Activated CD4-positive, CD25-positive, alpha-beta regulatory T cell treated with anti-CD3 and anti-CD28 coated beads, Interleukin-2, amount 50 U/mL, for 24 hours (primary cell): ENCODE measurements around the gene NAP1L5.
A peak's percentile ranks its signal among the peaks of the same experiment; 100 is the strongest.

Experiments used
- ATAC-seq, 2 donors: fragments of 150-1000 bp; cut with Tn5 transposase; one replicate each; pipeline ENCODE4 v1.10.0; 2021; ENCODE audit warnings: mild to moderate bottlenecking in 1 of 2, moderate library complexity in 1 of 2

Gene NAP1L5

DNA sequence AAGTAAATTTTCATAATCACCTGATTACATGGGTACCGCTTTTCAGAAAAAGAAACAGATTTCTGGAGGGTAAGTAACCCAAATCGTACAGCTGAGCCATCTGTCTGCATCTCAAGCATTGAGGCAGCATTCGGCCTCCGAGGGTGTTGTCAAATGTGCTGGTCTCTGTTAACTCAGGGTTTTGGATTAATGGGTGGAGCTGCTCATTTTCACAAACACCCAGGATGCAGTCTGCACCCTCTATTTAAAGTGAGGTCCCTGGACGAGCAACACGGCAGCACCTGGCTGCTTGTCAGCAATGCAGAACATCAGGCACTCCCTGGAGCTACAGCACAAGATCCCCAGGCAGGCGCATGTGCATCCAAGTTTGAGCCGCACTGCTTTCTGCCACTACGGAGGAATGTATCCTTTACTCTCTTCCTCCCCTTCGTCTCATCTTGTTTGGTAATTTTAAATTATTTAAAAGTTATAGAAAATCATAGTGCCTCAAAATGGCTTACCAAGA, 24.7 kb upstream of the NAP1L5 start:
- no peak for ATAC-seq

DNA sequence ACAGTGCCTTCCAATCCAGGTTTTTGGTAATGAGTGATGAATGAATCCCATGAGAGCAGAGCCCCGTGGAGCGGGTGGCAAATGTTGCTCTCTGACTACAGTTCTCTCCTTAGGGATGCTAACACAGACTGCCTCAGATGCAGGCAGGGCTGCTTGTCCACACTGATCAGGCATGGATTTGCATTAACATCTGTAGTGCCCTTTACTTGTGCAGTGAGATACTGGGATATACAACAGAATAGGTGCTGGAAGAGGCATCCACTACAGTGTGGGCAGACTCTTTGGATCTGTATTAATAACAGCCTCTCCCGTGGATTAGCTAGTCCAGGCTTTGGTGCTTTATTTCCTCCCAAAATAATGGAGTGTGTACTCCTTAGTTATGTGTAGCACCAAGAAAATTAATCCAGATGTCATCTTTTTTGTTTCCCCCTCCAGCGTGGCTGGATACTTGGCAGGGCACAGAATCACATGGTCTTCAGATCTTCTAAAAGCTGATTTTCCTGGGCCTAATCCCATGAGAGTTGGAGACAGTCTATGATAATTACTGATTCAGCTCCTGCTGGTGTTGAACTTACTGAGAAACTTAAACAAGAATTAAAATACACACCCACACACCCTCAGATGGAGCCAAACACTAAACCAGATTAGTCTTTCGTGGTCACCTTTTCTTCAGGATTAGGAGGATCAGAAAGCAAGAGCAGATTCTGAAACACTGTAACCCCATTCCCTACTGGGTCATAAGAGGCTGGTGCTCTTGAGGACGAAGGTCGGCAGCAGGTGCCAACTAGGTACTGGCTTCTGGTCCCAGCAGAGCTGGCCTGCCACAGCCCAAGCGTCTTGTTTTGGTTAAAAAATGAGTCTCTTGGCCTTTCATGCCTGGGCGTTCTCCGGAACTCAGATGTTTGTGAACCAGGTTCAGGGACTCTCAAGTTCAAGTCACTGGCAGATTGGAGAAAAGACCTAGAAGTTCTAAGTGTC, 23.1 kb upstream of the NAP1L5 start:
- no peak for ATAC-seq

DNA sequence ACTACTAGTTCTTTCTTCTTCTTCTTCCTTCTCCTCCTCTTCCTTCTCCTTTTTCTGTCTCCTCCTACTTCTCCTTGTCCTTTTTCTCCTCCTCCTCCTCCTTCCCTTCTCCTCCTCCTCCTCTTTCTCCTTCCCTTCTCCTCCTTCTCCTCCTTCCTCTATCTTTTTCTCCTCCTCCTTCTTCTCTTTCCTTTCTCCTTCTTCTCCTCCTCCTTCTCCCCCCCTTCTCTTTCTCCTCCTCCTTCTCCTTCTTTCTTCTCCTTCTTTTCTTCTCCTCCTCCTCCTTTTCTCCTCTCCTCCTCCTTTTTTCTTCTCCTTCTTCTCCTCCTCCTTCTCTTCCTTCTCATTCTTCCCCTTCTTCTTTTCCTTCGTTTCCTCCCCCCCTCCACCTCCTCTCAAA, 21.8 kb upstream of the NAP1L5 start:
- ATAC-seq = no peak

DNA sequence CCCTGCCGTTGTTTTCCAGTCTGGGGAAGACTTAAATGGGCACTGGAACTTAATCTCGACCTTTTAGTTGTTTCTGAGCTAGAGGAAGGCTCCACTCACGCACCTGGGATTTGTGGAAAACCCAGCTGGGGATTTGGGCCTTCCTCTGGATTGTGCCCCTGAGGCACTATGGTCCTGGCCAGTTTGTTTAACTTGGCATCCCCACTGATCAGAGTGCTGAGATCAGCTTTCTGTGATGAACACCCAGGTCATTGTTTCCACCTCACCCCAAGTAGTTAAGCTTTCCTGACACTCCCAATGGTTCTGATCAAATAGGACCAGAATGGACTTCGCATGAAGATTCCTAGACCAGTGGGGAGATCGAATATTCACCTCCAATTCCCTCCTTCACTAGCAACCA, 20.5 kb upstream of the NAP1L5 start:
- ATAC-seq = no peak

DNA sequence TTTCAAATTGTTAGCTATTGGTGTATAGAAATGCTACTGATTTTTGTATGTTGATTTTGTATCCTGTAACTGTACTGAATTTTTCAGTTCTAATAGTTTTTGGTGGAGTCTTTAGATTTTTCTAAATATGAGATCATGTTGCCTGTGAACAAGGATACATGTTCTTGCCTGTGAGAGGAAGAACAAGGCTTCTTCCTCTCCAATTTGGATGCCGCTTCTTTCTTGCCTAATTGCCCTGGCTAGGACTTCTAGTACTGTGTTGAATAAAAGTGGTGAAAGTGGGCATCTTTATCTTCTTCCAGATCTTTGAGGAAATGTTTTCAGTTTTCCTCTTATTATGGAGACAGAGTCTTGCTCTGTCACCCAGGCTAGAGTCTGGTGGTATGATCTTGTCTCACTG, 16.2 kb upstream of the NAP1L5 start:
- ATAC-seq = no peak

DNA sequence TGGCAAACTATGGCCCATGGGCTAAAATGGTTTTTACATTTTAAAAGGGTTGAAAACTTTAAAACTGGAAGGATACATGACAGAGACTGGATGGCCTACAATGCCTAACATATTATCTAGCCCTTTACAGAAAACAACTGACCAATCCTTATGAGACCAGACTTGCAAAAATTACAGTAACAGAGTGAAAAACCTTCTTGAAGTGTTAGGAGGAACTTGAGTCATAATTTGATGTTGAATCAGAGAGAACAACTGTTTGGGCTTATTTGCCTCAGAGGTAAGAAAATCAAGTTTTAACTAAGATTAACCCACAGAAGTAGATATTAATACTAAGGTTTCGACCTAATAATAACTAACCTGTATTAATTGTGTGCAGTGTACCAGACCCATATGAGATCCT, 12.4 kb upstream of the NAP1L5 start:
- ATAC-seq = peak; percentile 28 to 58

DNA sequence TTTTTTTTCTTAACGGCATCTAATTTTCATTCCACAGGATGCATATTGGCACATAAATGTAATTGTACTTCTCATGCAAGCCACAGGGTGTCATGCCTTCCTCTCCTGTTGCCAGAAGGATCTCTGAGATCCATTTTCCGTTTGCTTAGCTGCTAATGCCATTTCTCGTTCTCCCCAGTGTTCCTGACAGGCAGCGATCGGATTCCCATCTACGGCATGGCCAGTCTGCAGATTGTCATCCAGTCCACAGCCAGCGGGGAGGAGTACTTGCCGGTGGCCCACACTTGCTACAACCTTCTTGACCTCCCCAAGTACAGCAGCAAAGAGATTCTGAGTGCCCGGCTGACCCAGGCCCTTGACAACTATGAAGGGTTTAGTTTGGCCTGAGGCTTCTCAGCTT, 8.9 kb upstream of the NAP1L5 start:
- no peak for ATAC-seq

DNA sequence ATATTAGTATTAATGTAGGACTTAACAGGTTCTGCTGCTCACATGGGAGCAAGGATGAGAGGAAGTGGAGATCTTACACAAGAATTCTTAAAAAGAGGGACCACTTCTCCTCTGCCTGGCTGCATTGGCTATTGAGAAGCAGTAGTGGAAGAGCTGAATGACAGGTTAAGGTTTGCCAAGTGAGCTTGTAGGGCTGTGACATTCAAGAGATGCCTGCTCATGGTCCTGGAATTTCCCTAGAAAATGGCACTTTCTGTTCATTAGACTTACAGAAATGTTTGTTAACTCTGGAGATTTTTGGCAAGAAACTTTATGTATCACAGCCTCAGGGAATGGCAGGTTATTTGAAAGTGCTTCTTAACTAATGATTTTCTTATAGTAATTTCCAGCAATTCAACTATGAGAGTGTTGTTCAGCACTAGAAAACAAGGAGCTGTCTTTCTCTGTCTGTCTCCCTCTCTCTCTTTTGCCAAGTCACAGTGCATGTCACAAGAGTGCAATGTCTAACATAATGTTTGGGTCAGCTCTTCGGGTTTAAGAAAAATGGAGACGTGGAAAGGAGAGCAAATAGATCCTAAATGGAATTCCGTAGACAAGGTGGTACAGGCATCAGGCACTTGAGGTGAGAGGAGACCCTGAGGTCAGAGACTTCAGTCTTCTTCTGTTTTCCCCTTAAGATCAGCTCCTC, 8.3 kb upstream of the NAP1L5 start:
- no peak for ATAC-seq

DNA sequence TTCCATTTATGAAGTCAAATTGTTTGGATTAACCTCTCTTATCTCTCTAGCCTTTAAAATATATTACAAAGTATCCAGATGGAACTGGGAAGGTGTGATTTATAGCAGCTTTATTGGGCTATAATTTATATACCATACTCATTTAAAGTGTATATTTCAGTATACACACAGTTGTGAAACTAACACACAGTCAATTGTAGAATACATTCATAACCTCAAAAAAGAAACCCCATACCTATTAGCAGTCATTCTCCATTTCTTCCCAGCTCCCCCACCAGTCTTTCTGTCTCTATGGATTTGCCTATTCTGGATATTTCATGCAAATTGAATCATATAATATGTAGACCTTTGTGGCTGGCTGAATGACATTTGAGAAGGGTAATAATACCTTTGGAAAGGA, 7.6 kb upstream of the NAP1L5 start:
- no peak for ATAC-seq

DNA sequence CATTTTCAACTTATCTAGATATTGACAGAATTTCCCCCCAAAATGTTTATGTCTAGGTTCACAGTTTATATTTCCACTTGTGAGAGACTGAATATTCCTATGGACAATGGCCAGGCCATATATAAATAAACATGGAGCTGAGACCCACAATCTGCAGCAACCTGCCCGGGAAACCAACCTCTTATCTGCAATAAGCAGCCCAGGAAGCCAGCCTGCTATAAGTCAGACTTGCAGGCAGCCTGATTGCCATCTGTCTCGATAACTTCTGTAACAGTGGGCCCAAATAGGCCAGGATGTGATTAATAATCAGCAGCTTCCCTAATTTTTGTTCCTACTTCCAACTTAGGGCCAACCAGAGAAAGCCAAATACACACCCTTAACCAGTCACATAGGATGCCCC, 5.2 kb upstream of the NAP1L5 start:
- ATAC-seq = no peak

DNA sequence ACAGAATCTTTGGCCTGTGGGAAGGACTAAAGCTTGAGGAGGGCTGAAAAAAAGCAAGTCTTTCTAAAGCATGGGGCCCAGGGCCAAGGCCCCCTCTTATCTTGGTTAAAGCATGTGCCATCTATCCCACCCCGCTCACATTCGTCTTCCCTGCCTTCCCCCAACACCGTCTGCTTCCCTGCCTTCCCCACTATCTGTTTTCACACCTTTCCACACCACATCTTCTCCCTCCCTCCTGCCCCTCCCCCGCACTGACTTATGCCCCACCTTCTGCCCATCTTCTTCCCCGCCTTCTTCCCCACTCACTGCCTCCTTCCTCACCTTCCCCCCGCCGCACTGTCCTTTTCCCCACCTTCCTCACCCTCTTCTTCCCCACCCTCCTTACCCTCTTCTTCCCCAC, 890 bp upstream of the NAP1L5 start:
- no peak for ATAC-seq

DNA sequence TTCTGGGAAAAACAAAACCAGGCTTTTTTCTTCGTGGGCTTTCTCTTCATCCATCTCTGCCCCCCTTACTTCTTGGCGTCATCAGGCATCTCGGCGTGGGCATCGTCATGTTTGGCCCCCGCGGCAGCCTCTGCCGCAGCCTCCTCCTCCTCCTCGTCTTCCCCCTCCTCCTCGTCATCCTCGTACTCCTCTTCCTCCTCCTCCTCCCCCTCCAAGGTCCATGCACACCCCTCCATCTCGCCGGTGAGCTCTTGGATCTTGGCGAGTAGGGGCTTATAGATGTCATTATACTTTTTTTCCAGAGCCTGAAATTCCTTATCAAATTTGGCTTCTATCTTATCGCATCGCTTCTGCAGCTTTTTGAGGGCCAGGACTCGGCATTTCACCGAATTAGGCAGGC, 488 bp downstream of the NAP1L5 start:
- peak in 1 of 2 donors; percentile 45 for ATAC-seq

DNA sequence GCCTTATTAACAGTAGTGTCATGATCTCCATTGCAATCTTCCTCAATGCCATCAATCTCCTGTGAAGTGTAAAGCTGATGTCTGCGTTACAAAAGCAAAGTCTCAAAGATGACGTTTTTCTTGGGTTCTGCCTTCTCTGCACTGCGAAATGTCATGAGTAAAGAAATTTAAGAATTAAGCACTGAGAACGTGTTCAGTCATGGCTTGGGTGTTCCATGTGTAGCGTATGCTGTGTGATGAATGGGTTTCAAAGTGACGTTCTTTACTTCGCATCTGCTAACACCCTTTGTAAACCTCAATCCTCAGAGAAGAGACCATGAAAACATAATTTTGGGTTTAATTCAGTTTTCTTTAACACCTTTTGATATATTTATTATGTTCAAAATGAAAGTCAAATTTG, 999 bp downstream of the NAP1L5 start:
- no peak for ATAC-seq

DNA sequence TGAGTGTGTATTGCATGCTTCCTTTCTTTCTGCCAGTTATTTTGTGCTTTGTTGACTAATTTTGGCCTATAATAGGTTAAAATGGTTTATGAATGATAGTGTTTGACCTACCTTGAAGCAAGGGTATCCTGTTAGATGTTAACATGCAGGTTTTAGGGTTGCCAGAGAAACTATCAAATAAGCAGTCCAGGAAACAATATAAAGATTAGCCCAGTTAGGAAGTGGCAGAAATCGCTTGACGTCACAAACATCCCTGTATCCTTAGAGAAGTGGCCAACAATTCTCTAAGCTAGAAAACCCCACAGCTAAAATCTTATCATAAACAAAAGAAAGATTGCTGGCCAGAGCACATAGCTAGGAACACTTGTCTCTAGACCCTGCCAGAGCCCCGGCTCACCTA, 3.8 kb downstream of the NAP1L5 start:
- no peak for ATAC-seq

DNA sequence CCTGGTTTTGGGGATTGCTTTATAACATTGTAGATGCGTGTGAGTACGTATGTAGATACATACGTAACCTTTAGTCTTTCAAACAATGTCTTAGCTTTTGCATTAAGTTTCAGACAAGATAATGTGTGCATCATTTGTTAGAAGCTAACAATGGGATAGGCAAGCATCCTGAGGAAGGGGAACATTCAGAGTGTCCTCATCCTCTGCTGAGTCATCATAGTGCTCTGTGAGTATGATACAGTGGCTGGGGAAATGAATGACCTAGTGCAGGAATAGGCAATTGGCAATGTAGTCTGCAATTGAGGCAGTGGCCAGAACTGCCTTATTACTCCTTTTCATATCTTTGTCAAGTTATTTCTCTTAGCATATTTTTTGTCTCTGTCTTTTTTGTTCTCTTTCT, 7.3 kb downstream of the NAP1L5 start:
- ATAC-seq = no peak

DNA sequence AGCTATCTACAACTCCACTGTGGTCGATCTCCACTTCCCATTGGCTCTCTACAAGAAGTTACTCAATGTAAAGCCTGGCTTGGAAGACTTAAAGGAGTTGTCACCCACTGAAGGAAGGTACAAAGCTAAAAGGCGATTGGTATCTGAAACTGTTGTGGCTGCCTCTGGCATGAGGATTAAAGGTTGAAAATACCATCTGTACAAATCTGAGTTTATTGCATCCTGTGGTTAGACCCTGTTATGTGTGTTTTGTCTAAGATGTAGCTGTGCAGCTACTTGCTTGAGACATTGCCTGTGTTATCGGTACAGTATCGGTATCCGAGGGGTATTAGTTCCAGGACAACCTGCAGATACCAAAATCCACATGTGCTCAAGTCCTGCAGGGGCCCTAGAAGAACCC, 16.4 kb downstream of the NAP1L5 start:
- ATAC-seq = no peak

DNA sequence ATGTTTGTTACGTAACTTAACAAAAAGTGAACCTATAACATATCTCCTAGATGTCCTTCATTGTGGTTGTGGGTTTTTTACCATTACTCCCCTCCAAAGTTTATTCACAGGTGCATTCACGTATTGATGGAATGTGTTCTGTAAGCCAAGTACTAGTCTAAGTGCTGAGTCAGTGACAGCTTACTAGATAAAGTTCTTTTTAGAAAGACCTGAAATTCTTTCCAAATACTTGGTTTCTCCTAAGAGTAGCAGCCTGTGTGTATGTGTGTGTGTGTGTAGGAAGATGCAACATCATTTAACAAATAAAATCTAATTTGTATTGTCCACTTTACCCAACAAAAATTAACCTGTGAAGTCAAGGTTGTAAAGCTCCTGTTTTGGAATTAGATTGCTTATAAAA, 22.1 kb downstream of the NAP1L5 start:
- ATAC-seq = no peak

DNA sequence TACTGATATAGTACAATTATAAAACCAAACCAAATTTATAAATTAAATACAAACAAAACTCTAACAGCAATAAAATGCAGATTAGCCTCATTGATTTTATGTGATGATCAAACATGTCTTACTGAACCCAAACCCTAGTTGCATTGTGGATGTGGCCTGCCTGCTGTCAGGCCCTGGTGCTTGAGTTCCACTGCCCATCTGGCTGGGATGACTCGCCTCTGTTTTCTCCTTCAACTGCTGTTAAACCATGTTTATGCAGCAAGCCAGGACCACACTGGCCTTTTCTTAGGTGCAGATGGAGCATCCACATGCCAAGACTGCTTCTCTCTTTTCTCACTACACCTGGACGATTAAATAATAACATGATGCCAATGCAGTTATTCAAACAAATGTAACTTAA, 22.6 kb downstream of the NAP1L5 start:
- ATAC-seq = no peak

DNA sequence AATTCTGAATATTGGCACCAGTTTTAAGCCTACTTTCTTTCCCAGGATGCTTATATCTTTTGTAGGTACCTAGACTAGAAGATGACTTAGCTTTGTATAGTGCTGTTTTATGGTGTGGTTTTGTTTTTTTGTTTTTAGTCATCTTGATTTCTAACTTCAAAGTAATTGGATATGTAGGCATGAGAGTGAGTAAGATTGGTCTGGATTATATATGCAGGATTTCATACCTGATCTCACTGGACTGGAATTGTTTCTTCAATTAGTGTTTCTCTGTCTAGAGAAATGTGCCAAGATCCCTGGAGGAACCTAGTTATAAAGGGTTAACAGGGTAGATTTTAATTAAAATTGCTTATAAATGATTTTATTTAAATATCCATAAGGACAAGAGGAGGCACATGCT, 23.1 kb downstream of the NAP1L5 start:
- no peak for ATAC-seq

DNA sequence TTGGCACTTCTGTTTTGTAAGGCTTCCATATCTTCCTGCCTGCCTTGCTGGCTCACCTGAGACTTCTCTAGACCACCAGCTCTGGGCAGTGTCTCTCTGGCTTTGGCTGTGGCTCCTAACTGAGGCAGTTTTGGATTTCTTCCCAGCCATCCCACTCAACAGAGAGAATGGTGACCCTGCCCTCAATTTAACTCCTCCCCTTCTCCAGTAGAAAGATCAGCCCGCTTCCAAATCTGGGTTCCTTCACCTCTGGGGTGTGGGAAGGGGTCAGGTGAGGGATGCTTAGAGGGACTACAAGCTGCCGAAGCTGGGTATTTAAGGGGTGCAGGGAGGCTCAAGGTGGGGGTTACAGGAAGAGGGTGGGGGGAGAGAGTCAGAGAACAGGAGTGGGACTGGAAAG, 23.7 kb downstream of the NAP1L5 start:
- no peak for ATAC-seq

DNA sequence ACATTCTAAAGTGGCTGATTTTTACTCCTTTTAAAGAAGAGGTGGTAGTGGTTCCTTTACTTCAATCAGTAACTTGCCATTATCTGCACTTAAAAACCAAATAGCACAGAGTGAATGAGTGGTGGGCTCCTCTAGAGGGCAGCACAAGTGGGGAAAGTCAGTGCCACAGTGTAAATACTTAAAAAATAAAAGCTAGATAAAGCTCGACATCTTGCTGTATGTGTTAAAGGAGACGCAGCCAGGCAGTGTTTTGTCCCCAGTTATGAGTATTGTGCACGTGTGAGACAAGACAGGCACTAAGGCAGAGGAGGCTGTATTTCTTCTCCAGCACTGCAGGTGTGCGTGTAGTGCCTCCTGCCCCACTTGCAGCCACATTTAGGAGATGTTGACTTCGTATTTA, 24.6 kb downstream of the NAP1L5 start:
- ATAC-seq = no peak

DNA sequence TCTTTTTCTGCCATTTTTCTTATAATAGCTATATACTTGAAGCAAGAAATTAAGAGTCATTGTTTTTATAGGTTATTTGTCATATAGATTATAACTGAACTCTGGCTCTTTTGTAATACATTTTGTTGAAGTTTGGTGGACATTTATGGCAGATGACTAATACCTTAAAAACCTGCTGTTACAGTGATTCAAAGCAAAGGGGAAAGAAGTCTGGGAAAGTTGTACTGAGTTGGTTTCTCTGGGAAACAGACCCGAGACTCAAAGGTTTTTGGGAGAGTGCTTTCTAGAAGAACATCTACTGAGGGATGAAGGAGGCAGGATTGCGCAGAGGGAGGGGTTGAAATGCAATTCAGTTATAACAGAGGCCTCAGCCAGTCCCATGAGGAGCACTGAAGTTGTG, 35.9 kb downstream of the NAP1L5 start:
- ATAC-seq = no peak

DNA sequence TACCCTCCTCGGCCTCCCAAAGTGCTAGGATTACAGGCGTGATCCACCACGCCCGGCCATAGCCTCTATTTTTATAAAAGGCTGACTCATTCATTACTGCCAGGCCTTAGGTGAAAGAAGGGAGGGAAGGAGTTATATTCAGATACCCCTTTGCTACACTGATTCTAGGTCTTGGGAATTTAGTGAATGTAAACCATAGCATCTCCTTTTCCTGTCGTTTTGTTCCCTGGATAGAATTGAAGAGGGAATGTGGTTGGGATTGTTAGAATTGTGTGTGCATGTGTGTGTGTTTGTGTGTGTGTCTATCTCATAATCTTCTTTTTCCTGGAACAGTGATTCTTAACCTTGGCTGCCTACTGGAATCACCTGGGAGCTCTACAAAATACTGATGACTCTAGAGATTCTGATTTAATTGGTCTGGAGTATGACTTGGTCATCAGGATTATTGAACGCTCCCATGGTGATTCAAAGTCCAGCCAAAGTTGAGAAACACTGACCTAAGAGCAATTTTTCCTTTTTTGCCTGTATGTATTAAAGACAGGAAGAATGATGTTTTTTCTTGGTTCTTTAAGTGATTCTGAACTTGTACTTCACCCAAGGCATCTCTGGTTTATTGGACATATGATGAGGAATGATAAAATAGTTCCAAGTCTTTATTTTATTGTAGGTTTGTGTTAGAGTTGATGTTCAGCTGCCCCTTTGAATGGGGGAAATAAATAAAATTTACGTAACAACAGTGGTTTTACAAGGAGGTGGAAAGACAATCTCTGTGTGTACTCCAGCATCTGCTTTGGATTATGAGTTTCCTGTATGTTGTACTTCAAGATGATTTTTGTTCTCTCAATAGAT, 37.0 kb downstream of the NAP1L5 start:
- ATAC-seq = no peak
